OCI-LY3 (cell line): Measurements from ENCODE around the gene LHCGR.

Experiments
- EZH2phosphoT487 ChIP-seq: fragments of 200-600 bp; shearing (Covaris generic); IDR thresholded peaks from 2 replicates; pipeline ENCODE4 v1.6.1; 2018; ENCODE audit warnings: antibody characterized with exemption, mixed run types, low read depth
- TF ChIP-seq, protein P1 (sequence below): fragments of 200-600, 300-600 bp; sonication (generic); IDR thresholded peaks from 2 replicates; pipeline ENCODE4 v1.5.1; 2014; ENCODE audit warnings: antibody characterized with exemption, low read length, low read depth

DNA sequence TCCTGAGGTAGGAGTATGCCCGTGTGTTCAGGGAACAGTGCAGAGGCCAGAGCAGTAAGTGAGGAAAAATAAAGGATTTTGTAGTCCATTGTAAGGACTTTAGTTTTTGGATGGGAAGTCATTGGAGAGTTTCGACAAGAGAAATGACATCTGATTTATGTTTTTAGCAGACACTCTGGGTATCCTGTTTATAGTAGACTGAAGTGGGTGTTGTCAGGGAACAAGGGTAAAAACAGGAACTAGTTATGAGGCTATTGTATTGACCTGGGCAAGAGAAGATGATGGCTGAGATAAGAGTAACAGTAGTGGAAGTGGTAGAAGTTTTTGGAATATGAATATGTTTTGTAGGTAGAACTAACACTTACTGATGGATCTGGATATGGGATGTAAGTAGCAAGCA, 78.1 kb downstream of the LHCGR start:
- TF ChIP-seq, protein P1, sequence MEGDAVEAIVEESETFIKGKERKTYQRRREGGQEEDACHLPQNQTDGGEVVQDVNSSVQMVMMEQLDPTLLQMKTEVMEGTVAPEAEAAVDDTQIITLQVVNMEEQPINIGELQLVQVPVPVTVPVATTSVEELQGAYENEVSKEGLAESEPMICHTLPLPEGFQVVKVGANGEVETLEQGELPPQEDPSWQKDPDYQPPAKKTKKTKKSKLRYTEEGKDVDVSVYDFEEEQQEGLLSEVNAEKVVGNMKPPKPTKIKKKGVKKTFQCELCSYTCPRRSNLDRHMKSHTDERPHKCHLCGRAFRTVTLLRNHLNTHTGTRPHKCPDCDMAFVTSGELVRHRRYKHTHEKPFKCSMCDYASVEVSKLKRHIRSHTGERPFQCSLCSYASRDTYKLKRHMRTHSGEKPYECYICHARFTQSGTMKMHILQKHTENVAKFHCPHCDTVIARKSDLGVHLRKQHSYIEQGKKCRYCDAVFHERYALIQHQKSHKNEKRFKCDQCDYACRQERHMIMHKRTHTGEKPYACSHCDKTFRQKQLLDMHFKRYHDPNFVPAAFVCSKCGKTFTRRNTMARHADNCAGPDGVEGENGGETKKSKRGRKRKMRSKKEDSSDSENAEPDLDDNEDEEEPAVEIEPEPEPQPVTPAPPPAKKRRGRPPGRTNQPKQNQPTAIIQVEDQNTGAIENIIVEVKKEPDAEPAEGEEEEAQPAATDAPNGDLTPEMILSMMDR: no peak
- no peak for TF ChIP-seq EZH2phosphoT487
